Ectodermal cell (in vitro differentiated cells): Measurements from ENCODE around the gene CGREF1.
"Not testable (repeated sequence)": the region's sequence is repeated elsewhere in the genome, so short reads cannot be mapped to it uniquely, and the experiment has no call there.

Source experiments
- H3K27ac ChIP-seq: 2 replicates; pipeline ENCODE4 v1.7.0; 2013; ENCODE audit warnings: mild to moderate bottlenecking, low read depth, low read length; ENCODE audit not compliant: insufficient read depth, poor library complexity, severe bottlenecking
- H3K27me3 ChIP-seq: 2 replicates; pipeline ENCODE4 v1.7.0; 2013; ENCODE audit warnings: mild to moderate bottlenecking, low read length; ENCODE audit not compliant: insufficient read depth, control insufficient read depth, poor library complexity, severe bottlenecking
- H3K36me3 ChIP-seq: one replicate; pipeline ENCODE4 v1.7.0; 2013; ENCODE audit warnings: low read length; ENCODE audit not compliant: control insufficient read depth, insufficient read depth
- H3K4me1 ChIP-seq: one replicate; pipeline ENCODE4 v1.7.0; 2013; ENCODE audit warnings: low read length; ENCODE audit not compliant: control insufficient read depth, insufficient read depth
- H3K4me3 ChIP-seq: 2 replicates; pipeline ENCODE4 v1.7.0; 2013; ENCODE audit warnings: low read depth, low read length, control low read depth; ENCODE audit not compliant: insufficient read depth
- H3K9me3 ChIP-seq: 2 replicates; pipeline ENCODE4 v1.7.0; 2013; ENCODE audit warnings: mild to moderate bottlenecking, low read length, moderate library complexity; ENCODE audit not compliant: control insufficient read depth
- WGBS, 2 experiments: methylation state at CpG; one replicate each; pipeline ENCODE4 v1.1.7; 2013; ENCODE audit warnings: missing lambda C conversion rate in 2 of 2; 5-methylcytosine and 5-hydroxymethylcytosine counted together

Gene CGREF1

DNA sequence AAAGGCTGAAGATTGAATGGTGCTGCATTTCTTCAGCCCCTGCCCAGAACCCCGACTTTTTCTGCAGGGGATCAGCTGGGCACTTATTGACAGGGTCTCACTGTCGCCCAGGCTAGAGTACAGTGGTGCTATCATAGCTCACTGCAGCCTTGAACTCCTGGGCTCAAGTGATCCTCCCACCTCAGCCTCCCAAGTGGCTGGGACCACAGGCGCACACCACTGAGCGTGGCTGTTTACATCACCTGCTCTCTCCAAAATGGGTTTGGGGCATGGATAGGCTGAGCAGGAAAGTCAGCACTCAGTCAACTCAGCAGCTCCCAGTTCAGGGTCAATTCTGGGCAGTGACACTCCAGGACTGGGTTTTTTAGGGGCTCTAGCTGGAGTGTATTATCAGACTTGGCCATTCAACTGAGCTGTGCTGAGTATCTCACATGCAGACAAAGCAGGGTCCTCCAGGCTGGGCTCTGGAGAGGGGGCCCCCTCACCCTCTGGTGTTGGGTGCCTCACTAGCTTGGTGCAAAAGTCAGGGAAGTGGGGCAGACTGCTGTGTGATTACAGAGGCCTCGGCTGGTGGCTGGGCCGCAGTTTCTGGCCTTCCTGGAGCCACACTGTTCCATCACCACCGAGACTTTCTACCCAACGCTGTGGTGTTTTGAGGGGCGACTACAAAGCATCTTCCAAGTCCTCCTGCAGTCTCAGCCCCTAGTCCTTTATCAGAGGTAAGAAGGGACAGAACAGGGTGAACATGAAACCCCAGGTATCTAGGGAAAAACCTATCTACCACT, 9.1 kb upstream of the CGREF1 start:
- Histone ChIP-seq H3K27me3 (peaks cover 16% of the 10 kb centered on the region), H3K4me3 (no peak overlapping the region), H3K4me1 (peaks cover 6% of the 10 kb centered on the region), H3K9me3 (no peaks in the 10 kb centered on the region), H3K36me3 (peaks cover 12% of the 10 kb centered on the region), H3K27ac (no peak overlapping the region)
- 88 to 91% methylated on average over 9 of the region's 9 CpGs for WGBS, 2 experiments

- WGBS, 2 experiments: 68 to 69% methylated on average over 5 of the region's 5 CpGs
- Histone ChIP-seq H3K27ac (no peak overlapping the region), H3K4me1 (peaks cover 8% of the 10 kb centered on the region), H3K9me3 (no peaks in the 10 kb centered on the region), H3K27me3 (peaks cover 34% of the 10 kb centered on the region), H3K36me3 (no peaks in the 10 kb centered on the region), H3K4me3 (no peak overlapping the region)
Measured at GRCh38 chr2:27126252-27126710, 7.4 kb upstream of the CGREF1 start.

- H3K4me3 ChIP-seq: no peak overlapping the region
Measured at GRCh38 chr2:27125104-27125503, 6.2 kb upstream of the CGREF1 start.

DNA sequence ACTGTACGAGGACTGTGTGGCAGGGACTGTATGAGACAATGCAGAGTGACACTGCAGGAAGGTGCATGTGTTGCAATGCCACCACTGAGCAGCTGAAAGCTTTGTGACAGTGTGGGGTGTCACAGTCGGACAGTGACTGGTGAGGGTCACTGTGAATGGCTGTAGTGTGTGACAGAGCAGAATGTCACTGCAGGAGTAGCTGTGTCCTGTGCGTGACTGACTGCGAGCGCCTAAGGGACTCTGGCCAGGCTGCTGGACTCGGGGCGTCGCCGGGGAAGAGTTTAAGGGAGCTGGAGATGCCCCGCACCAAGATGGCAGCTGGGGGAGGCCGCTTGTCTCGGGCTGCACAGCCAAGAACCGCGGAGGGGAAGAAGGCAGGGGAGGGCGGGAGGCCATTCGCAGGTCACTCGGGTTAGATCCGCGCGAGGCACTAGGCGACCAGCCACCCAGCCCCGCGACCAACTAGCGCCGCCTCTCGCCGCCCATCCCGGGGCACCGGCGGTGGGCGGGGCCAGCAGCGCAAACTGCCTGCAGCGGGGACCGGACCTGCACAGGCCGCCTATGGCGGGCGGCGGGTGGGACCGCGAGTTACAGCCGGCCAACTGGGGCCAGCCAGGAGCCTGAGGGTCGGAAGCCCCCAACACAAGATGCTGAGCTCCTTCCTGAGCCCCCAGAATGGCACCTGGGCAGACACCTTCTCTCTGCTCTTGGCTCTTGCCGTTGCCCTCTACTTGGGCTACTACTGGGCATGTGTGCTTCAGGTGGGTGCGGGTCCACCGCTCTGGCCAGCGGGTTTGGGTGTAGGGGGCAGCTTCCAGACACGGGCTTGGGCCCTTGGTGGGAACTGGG, 4.6 kb upstream of the CGREF1 start, which contains the start of gene ABHD1:
TSS of gene ABHD1 (plus strand) at position 514 of the 849 bp plus-strand sequence. CDS start at position 648, 134 bp downstream.
- no peaks in the 10 kb centered on the region for H3K9me3 ChIP-seq
- H3K27me3 ChIP-seq: peaks cover 62% of the 10 kb centered on the region
- peaks cover 8% of the 10 kb centered on the region for H3K4me1 ChIP-seq
- H3K4me3 ChIP-seq: peak within 1 kb of the TSS; percentile 29
- no peaks in the 10 kb centered on the region for H3K36me3 ChIP-seq
- WGBS, 2 experiments: 11 to 12% methylated on average over 47 of the region's 47 CpGs
- H3K27ac ChIP-seq: no peak within 1 kb of the TSS

More at GRCh38 chr2:27125104-27125503, 6.2 kb upstream of the CGREF1 start:
- H3K9me3 ChIP-seq: no peaks in the 10 kb centered on the region
- 86 to 90% methylated on average over 3 of the region's 3 CpGs for WGBS, 2 experiments
- peaks cover 46% of the 10 kb centered on the region for H3K27me3 ChIP-seq
- no peak overlapping the region for H3K27ac ChIP-seq
- H3K4me1 ChIP-seq: peaks cover 8% of the 10 kb centered on the region
- H3K36me3 ChIP-seq: no peaks in the 10 kb centered on the region

DNA sequence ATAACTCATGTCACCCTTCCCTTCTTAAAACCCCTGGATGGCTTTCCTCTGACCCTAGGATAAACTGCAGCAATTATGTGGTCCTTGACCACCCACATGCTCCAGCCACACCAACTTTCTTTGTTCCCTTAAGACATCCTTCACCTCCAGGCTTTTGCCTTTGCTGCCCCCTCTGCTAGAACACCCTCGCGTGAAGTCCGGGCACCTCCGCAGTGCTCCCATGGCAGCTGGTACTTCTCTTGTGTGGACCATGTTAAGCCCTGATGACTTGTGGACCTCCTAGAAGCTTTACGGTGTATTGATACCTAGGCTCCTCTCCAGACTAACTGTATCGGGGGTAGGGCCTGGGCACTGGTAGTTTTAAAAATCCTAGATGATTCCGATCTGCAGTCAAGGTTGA, 3.9 kb upstream of the CGREF1 start:
- H3K4me1 ChIP-seq: peaks cover 14% of the 10 kb centered on the region
- H3K27ac ChIP-seq: no peak overlapping the region
- WGBS, 2 experiments: 88 to 90% methylated on average over 7 of the region's 7 CpGs
- no peaks in the 10 kb centered on the region for H3K9me3 ChIP-seq
- peaks cover 69% of the 10 kb centered on the region for H3K27me3 ChIP-seq
- H3K4me3 ChIP-seq: no peak overlapping the region
- no peaks in the 10 kb centered on the region for H3K36me3 ChIP-seq

GRCh38 chr2:27121906-27122305, 3.0 kb upstream of the CGREF1 start:
- H3K27me3 ChIP-seq: peaks cover 78% of the 10 kb centered on the region
- H3K27ac ChIP-seq: no peak overlapping the region
- H3K4me3 ChIP-seq: no peak overlapping the region
- H3K9me3 ChIP-seq: no peaks in the 10 kb centered on the region
- WGBS, 2 experiments: 72 to 76% methylated on average over 2 of the region's 2 CpGs
- H3K36me3 ChIP-seq: no peaks in the 10 kb centered on the region
- H3K4me1 ChIP-seq: peaks cover 15% of the 10 kb centered on the region

GRCh38 chr2:27119330-27119670, 372 bp upstream of the CGREF1 start:
- H3K36me3 ChIP-seq, H3K27ac ChIP-seq, H3K9me3 ChIP-seq: not testable (repeated sequence)
- peak overlapping the region; percentile 34 for H3K4me3 ChIP-seq
- 83 to 88% methylated on average over 8 of the region's 8 CpGs for WGBS, 2 experiments
- H3K27me3 ChIP-seq: peaks cover 73% of the 10 kb centered on the region
- peaks cover 15% of the 10 kb centered on the region for H3K4me1 ChIP-seq

GRCh38 chr2:27117995-27118524, 868 bp downstream of the CGREF1 start:
- peak overlapping the region; percentile 34 for H3K4me3 ChIP-seq
- H3K27me3 ChIP-seq: peaks cover 63% of the 10 kb centered on the region
- H3K27ac ChIP-seq: no peak overlapping the region
- WGBS, 2 experiments: 18 to 22% methylated on average over 14 of the region's 14 CpGs
- H3K36me3 ChIP-seq: no peaks in the 10 kb centered on the region
- peaks cover 10% of the 10 kb centered on the region for H3K4me1 ChIP-seq
- no peaks in the 10 kb centered on the region for H3K9me3 ChIP-seq

DNA sequence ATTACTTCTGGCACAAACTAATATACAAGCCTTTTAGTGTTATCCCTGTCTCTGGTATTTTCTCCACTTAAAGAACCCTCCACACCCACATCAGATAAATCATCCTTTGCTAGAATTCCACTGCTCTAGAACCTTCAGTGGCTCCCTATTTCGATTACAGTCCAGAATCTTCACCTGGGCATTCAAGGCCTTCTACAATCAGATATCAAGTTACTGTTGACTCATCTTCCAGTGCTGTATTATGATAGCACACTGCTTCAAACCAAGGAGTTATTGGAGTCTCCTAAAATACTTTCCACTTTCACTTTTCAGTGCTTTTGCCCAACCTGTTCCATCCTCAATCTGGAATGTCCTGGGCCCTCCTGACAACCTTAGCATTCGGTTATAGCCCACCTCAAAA, 3.4 kb downstream of the CGREF1 start:
- peaks cover 37% of the 10 kb centered on the region for H3K27me3 ChIP-seq
- H3K27ac ChIP-seq: no peak overlapping the region
- no peak overlapping the region for H3K4me3 ChIP-seq
- 80 to 87% methylated on average over 2 of the region's 2 CpGs for WGBS, 2 experiments
- no peaks in the 10 kb centered on the region for H3K36me3 ChIP-seq
- peaks cover 7% of the 10 kb centered on the region for H3K4me1 ChIP-seq
- H3K9me3 ChIP-seq: no peaks in the 10 kb centered on the region
